GM19468 (cell line): ENCODE results near the gene CALHM5.
"Not testable (repeated sequence)": the region's sequence is repeated elsewhere in the genome, so short reads cannot be mapped to it uniquely, and the experiment has no call there.

Experiments used
- ATAC-seq: cut with Tn5 transposase; IDR thresholded peaks from one replicate; pipeline ENCODE4 v1.9.1; 2021; ENCODE audit warnings: mild to moderate bottlenecking, moderate library complexity, moderate number of reproducible peaks; ENCODE audit not compliant: unreplicated experiment; ENCODE audit errors: extremely low read depth

The CALHM5 gene, protein sequence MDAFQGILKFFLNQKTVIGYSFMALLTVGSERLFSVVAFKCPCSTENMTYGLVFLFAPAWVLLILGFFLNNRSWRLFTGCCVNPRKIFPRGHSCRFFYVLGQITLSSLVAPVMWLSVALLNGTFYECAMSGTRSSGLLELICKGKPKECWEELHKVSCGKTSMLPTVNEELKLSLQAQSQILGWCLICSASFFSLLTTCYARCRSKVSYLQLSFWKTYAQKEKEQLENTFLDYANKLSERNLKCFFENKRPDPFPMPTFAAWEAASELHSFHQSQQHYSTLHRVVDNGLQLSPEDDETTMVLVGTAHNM

GRCh38 chr6:116511424-116512110, at the start of gene CALHM5:
CALHM5 (plus strand) TSS chr6:116511639; CDS start chr6:116511697, 58 bp downstream.
- no peak for ATAC-seq

GRCh38 chr6:116461932-116462885, 49.2 kb upstream of the CALHM5 start:
- peak; percentile 88 for ATAC-seq

DNA sequence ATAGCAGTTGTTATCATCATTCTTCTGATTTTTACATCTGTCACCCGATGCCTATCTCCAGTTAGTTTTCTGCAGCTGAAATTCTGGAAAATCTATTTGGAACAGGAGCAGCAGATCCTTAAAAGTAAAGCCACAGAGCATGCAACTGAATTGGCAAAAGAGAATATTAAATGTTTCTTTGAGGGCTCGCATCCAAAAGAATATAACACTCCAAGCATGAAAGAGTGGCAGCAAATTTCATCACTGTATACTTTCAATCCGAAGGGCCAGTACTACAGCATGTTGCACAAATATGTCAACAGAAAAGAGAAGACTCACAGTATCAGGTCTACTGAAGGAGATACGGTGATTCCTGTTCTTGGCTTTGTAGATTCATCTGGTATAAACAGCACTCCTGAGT, 48.1 kb upstream of the CALHM5 start:
- no peak for ATAC-seq

GRCh38 chr6:116465246-116465645, 46.2 kb upstream of the CALHM5 start:
- ATAC-seq = no peak

GRCh38 chr6:116467096-116467495, 44.3 kb upstream of the CALHM5 start:
- ATAC-seq = no peak

DNA sequence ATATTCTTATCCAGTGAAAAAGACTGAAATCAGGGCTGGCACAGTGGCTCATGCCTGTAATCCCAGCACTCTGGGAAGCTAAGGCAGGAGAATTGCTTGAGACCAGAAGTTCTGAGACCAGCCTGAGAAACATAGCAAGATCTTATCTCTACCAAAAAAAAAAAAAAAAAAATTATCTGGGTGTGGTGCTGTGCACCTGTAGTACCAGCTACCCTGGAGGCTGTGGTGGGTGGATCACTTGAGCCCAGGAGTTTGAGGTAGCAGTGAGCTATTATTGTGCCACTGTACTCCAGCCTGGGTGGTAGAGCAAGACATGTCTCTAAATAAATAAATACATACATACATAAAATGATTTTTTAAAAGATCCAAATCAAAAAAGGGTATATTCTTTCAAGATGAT, 43.9 kb upstream of the CALHM5 start:
- ATAC-seq = no peak

- no peak for ATAC-seq
Measured at GRCh38 chr6:116468293-116468692, 43.1 kb upstream of the CALHM5 start.

- no peak for ATAC-seq
Measured at GRCh38 chr6:116471531-116471930, 39.9 kb upstream of the CALHM5 start.

DNA sequence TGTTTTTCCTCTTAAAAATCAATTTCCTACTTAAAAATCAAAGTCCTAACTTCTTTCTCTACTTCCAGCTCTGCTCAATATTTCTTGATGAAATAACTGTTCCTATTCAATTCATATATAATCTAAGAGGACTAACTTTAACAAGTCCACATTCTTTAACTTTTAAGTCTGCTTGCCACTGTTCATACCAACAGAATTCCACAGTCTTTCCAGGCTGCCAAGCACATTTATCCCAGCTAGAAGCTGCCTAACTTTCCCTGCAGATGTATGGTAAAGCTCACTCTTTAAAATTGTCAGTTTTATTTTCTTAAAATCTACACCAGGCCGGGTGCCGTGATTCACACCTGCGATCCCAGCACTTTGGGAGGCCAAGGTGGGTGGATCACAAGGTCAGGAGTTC, 38.7 kb upstream of the CALHM5 start:
- ATAC-seq = no peak

- no peak for ATAC-seq
Measured at GRCh38 chr6:116475141-116475540, 36.3 kb upstream of the CALHM5 start.

DNA sequence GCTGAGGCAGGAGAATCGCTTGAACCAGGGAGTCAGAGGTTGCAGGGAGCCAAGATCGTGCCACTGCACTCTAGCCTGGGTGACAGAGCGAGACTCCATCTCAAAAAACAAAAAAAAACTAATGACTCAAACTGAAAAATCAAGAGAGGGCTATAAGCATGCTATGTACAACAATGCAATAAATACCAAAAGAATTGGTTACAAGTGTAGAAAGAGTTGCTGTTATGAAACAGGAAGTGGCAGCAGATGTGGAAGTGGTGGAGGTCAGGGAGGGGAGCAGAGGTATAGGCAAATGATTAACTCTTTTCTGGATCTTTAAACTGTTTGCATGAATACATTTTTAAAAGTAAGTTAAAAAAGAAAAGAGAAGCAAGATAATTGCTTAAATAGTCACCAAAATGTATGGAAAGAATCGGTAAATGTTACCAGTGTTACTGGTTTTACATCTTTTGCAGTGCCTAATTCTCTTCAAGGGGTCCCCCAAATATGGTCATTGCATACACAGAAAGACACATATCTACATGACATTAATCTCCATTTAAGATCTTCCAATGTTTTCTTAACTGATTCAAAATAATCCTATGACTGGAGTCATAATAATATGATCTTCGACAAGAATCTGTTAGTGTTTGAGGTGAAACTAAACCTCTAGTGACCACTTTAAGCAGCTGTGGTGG, 35.3 kb upstream of the CALHM5 start:
- ATAC-seq = peak; percentile 100

DNA sequence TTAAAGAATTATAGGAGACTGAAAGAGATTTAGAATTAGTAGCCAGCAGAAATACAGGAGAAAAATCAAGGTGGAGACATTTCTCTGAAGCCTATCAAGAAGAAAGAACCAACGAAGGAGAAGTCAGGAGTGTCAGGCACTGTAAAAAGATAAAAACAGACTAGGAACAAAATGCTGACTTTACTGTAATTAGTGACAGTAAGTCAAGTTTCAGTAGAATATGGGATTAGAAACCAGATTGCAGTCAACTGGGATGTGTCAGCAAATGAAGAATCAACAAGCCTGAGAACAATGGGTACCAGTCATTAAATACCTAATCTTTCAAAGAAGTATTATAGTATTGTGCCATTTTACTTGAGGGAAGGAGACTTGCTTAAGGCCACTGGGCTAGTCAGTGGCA, 28.7 kb upstream of the CALHM5 start:
- ATAC-seq = no peak

GRCh38 chr6:116483616-116484015, 27.8 kb upstream of the CALHM5 start:
- ATAC-seq = no peak

GRCh38 chr6:116485559-116486184, 25.8 kb upstream of the CALHM5 start:
- no peak for ATAC-seq

GRCh38 chr6:116491610-116492330, 19.7 kb upstream of the CALHM5 start:
- no peak for ATAC-seq

DNA sequence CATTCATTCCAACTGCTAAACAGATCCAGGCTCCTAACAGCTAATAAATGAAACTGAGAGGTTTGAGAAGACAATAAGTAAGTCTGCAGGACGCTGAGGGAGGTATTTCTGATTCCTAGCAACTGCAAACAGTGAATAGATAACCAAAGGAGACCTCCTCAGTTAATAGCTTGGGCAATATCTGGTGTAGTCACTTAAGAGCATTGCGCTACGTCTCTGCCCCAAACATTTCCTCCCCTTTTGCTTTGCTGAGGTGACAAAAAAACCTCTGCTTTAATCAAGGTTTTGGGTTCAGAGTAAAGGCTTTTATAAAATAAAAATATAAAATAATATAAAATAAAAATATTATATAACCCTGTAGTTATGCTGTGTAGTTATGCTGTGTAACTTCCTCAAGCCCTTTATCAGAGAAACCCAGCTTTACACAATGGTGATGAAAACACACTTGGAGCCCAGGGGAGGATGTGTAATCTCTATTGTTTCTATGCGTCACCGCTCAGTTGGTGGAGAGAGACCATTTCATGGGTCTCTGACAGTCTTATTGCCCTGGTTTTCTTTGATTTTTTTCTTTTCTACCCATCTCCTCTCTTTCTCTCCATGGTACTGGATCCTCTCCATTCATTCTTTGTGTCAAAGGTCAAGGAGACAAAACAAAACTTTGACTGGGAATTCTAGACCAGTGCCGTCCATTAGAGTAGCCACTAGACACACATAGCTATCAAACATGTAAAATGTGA, 18.9 kb upstream of the CALHM5 start:
- no peak for ATAC-seq

DNA sequence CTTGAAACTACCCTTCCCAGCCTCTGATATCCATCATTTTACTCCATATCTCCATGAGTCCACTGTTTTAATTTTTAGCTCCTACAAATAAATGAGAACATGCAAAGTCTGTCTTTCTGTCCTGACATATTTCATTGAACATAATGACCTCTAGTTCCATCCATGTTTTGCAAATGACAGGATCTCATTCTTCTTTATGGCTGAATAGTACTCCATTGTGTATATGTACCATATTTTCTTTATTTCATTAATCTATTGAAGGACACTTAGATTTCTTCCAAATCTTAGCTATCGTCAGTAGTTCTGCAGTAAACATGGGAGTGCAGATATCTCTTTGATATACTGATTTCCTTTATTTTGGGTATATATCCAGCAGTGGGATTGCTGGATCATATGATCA, 16.3 kb upstream of the CALHM5 start:
- not testable (repeated sequence) for ATAC-seq

- ATAC-seq = no peak
Measured at GRCh38 chr6:116497113-116497676, 14.2 kb upstream of the CALHM5 start.
